DND-41 (cell line): ENCODE data around the gene PAWR.

ENCODE experiments used
- ATAC-seq: fragments of 200-7000 bp; cut with Tn5 transposase; 3 replicates; pipeline ENCODE4 v1.9.1; 2021; ENCODE audit warnings: low read depth; ENCODE audit not compliant: insufficient read depth
- DNase-seq: peaks from one replicate; pipeline ENCODE4 v3.0.0-alpha.2; 2020
- H2AFZ ChIP-seq: 2 replicates; pipeline ENCODE4 v1.6.0; 2012; ENCODE audit warnings: low read depth, low read length
- H3K27ac ChIP-seq: 2 replicates; pipeline ENCODE4 v1.5.1; 2012; ENCODE audit warnings: low read length, inconsistent platforms
- H3K27me3 ChIP-seq: fragments of 200-600 bp; sonication (generic); 2 replicates; pipeline ENCODE4 v1.6.0; 2012; ENCODE audit warnings: low read length, mild to moderate bottlenecking, inconsistent platforms; ENCODE audit not compliant: insufficient read depth, poor library complexity
- H3K36me3 ChIP-seq: 2 replicates; pipeline ENCODE4 v1.5.1; 2012; ENCODE audit warnings: low read length, inconsistent platforms; ENCODE audit not compliant: insufficient read depth
- H3K4me1 ChIP-seq: 2 replicates; pipeline ENCODE4 v1.5.1; 2012; ENCODE audit warnings: mild to moderate bottlenecking, low read length; ENCODE audit not compliant: insufficient read depth
- H3K4me2 ChIP-seq: 2 replicates; pipeline ENCODE4 v1.6.0; 2012; ENCODE audit warnings: mild to moderate bottlenecking, moderate library complexity, low read length, inconsistent platforms; ENCODE audit not compliant: insufficient read depth
- H3K4me3 ChIP-seq, 2 experiments: fragments of 200-600 bp in 1 of 2; shearing (Covaris generic) in 1 of 2; 2 replicates each; pipeline ENCODE4 v1.5.1; 2012 to 2016; ENCODE audit warnings: inconsistent platforms in 2 of 2, low read length in 2 of 2, mild to moderate bottlenecking in 2 of 2, low read depth in 1 of 2, moderate library complexity in 1 of 2
- H3K79me2 ChIP-seq: 2 replicates; pipeline ENCODE4 v1.6.0; 2012; ENCODE audit warnings: low read length, inconsistent platforms; ENCODE audit not compliant: insufficient read depth
- H3K9ac ChIP-seq: 2 replicates; pipeline ENCODE4 v1.6.0; 2012; ENCODE audit warnings: low read depth, mild to moderate bottlenecking, inconsistent platforms, low read length, moderate library complexity
- H3K9me3 ChIP-seq: 2 replicates; pipeline ENCODE4 v1.5.1; 2012; ENCODE audit warnings: low read length, moderate library complexity, mild to moderate bottlenecking, inconsistent platforms; ENCODE audit not compliant: insufficient read depth, severe bottlenecking
- H4K20me1 ChIP-seq: 2 replicates; pipeline ENCODE4 v1.6.0; 2012; ENCODE audit warnings: low read length; ENCODE audit not compliant: insufficient read depth
- CTCF ChIP-seq: IDR thresholded peaks from 2 replicates; pipeline ENCODE4 v1.5.1; 2012; ENCODE audit warnings: borderline replicate concordance, low read length, moderate library complexity, mild to moderate bottlenecking; ENCODE audit not compliant: poor library complexity, severe bottlenecking; ENCODE audit errors: extremely low read depth
- EZH2 ChIP-seq: IDR thresholded peaks from 3 replicates; pipeline ENCODE4 v1.6.1; 2012; ENCODE audit warnings: borderline replicate concordance, low read depth, mild to moderate bottlenecking, moderate library complexity, low read length, inconsistent platforms; ENCODE audit not compliant: severe bottlenecking

The PAWR gene

GRCh38 chr12:79595273-79595672 is 95.5 kb downstream of the PAWR start:
- Histone ChIP-seq H3K79me2 (no peaks in the 10 kb centered on the region), H2AFZ (no peak overlapping the region), H3K36me3 (no peaks in the 10 kb centered on the region), H3K9me3 (no peaks in the 10 kb centered on the region), H3K9ac (no peak overlapping the region), H3K4me2 (no peak overlapping the region), H3K4me3 (no peak overlapping the region), H4K20me1 (no peaks in the 10 kb centered on the region), H3K4me1 (no peaks in the 10 kb centered on the region), H3K27me3 (no peaks in the 10 kb centered on the region), H3K27ac (no peak overlapping the region)
- DNase-seq (no peak), ATAC-seq (no peak)
- no peak for TF ChIP-seq EZH2
- TF ChIP-seq CTCF: no peak

GRCh38 chr12:79592865-79593264 is 97.9 kb downstream of the PAWR start:
- no peaks in the 10 kb centered on the region for H3K79me2 ChIP-seq
- no peaks in the 10 kb centered on the region for H3K4me1 ChIP-seq
- no peak overlapping the region for H2AFZ ChIP-seq
- H3K9me3 ChIP-seq: no peaks in the 10 kb centered on the region
- no peaks in the 10 kb centered on the region for H3K36me3 ChIP-seq
- H3K27me3 ChIP-seq: no peaks in the 10 kb centered on the region
- TF ChIP-seq CTCF: no peak
- TF ChIP-seq EZH2: no peak
- H3K4me3 ChIP-seq: no peak overlapping the region
- no peak overlapping the region for H3K4me2 ChIP-seq
- DNase-seq (no peak), ATAC-seq (no peak)
- H3K9ac ChIP-seq: no peak overlapping the region
- H3K27ac ChIP-seq: no peak overlapping the region
- H4K20me1 ChIP-seq: no peaks in the 10 kb centered on the region

GRCh38 chr12:79591988-79592387 is 98.8 kb downstream of the PAWR start:
- Histone ChIP-seq H3K27me3 (no peaks in the 10 kb centered on the region), H4K20me1 (no peaks in the 10 kb centered on the region), H3K4me3 (no peak overlapping the region), H2AFZ (no peak overlapping the region), H3K4me2 (no peak overlapping the region), H3K27ac (no peak overlapping the region), H3K9me3 (no peaks in the 10 kb centered on the region), H3K9ac (no peak overlapping the region), H3K4me1 (no peaks in the 10 kb centered on the region), H3K79me2 (no peaks in the 10 kb centered on the region), H3K36me3 (no peaks in the 10 kb centered on the region)
- DNase-seq: no peak
- TF ChIP-seq CTCF (no peak), EZH2 (no peak)
- no peak for ATAC-seq

- DNase-seq: no peak
- ATAC-seq: no peak
- Histone ChIP-seq H3K79me2 (no peaks in the 10 kb centered on the region), H4K20me1 (no peaks in the 10 kb centered on the region), H3K9me3 (no peaks in the 10 kb centered on the region), H3K4me2 (no peak overlapping the region), H3K9ac (no peak overlapping the region), H3K4me1 (no peaks in the 10 kb centered on the region), H3K4me3 (no peak overlapping the region), H3K36me3 (no peaks in the 10 kb centered on the region), H3K27ac (no peak overlapping the region), H2AFZ (no peak overlapping the region), H3K27me3 (no peaks in the 10 kb centered on the region)
- TF ChIP-seq EZH2: no peak
- TF ChIP-seq CTCF: no peak
Measured at GRCh38 chr12:79590751-79591150, 100.0 kb downstream of the PAWR start.
